Activated naive CD4-positive, alpha-beta T cell (primary cell): Measurements from ENCODE around the gene NCAPH2.

Experiments used
- DNase-seq, 4 experiments: peaks; one replicate each; lab custom pipeline; 2025; lab: John Stamatoyannopoulos, UW

NCAPH2 gene

GRCh38 chr22:50548921-50549790, 41.1 kb downstream of the NCAPH2 start:
- DNase-seq, result peak in 1 of 4 experiments; percentile 34

GRCh38 chr22:50550395-50550794, 42.4 kb downstream of the NCAPH2 start:
- no peak for DNase-seq

- DNase-seq, result no peak
Observed at GRCh38 chr22:50551160-50551752, 43.2 kb downstream of the NCAPH2 start.

GRCh38 chr22:50553310-50553709, 45.3 kb downstream of the NCAPH2 start:
- no peak for DNase-seq

GRCh38 chr22:50556703-50557102, 48.7 kb downstream of the NCAPH2 start:
- no peak for DNase-seq

- no peak for DNase-seq
Observed at GRCh38 chr22:50560034-50560433, 52.0 kb downstream of the NCAPH2 start.

- no peak for DNase-seq
Observed at GRCh38 chr22:50561401-50562358, 53.7 kb downstream of the NCAPH2 start.

- DNase-seq, result peak; percentile 95 to 96 (median 96)
Observed at GRCh38 chr22:50562523-50563412, 54.7 kb downstream of the NCAPH2 start, which contains the start of gene SYCE3. SYCE3 (minus strand) TSS chr22:50562919; CDS start chr22:50556405, 6,514 bp downstream.

- DNase-seq, result no peak
Observed at GRCh38 chr22:50563413-50564160, 55.6 kb downstream of the NCAPH2 start.

GRCh38 chr22:50564289-50564688, 56.3 kb downstream of the NCAPH2 start:
- no peak for DNase-seq

GRCh38 chr22:50567721-50568252, 59.8 kb downstream of the NCAPH2 start:
- DNase-seq, result no peak

GRCh38 chr22:50568626-50569025, 60.6 kb downstream of the NCAPH2 start:
- DNase-seq, result no peak

GRCh38 chr22:50569041-50569459, 61.0 kb downstream of the NCAPH2 start:
- DNase-seq, result no peak

- DNase-seq, result no peak
Observed at GRCh38 chr22:50569896-50570535, 62.0 kb downstream of the NCAPH2 start.

- no peak for DNase-seq
Observed at GRCh38 chr22:50570861-50571260, 62.8 kb downstream of the NCAPH2 start.

GRCh38 chr22:50571264-50572175, 63.5 kb downstream of the NCAPH2 start:
- no peak for DNase-seq

GRCh38 chr22:50572965-50573364, 64.9 kb downstream of the NCAPH2 start:
- DNase-seq, result no peak
